HS-27A (cell line): ENCODE results near the gene SLC8A2.
"Not testable (repeated sequence)": the region's sequence is repeated elsewhere in the genome, so short reads cannot be mapped to it uniquely, and the experiment has no call there.

ENCODE experiments used
- DNase-seq: peaks from one replicate; pipeline ENCODE4 v3.0.0-alpha.2; 2012; ENCODE audit warnings: low read depth, missing footprints

Gene SLC8A2

GRCh38 chr19:47411696-47412095, 60.0 kb downstream of the SLC8A2 start:
- not testable (repeated sequence) for DNase-seq

GRCh38 chr19:47411101-47411500, 60.6 kb downstream of the SLC8A2 start:
- no peak for DNase-seq

- no peak for DNase-seq
Measured at GRCh38 chr19:47408156-47408938, 63.3 kb downstream of the SLC8A2 start.

- no peak for DNase-seq
Measured at GRCh38 chr19:47407417-47407774, 64.3 kb downstream of the SLC8A2 start.

GRCh38 chr19:47406711-47407416, 64.8 kb downstream of the SLC8A2 start:
- no peak for DNase-seq

- DNase-seq, result no peak
Measured at GRCh38 chr19:47405854-47406417, 65.8 kb downstream of the SLC8A2 start.

- DNase-seq, result no peak
Measured at GRCh38 chr19:47405197-47405550, 66.5 kb downstream of the SLC8A2 start.

GRCh38 chr19:47404334-47405196, 67.1 kb downstream of the SLC8A2 start:
- DNase-seq, result no peak

GRCh38 chr19:47402504-47402903, 69.2 kb downstream of the SLC8A2 start:
- DNase-seq, result no peak

- no peak for DNase-seq
Measured at GRCh38 chr19:47398707-47399597, 72.7 kb downstream of the SLC8A2 start.

- DNase-seq, result peak; percentile 39
Measured at GRCh38 chr19:47391510-47392223, 80.0 kb downstream of the SLC8A2 start.

- no peak for DNase-seq
Measured at GRCh38 chr19:47390533-47391488, 80.9 kb downstream of the SLC8A2 start.

GRCh38 chr19:47389150-47389556, 82.5 kb downstream of the SLC8A2 start:
- DNase-seq, result no peak

GRCh38 chr19:47388721-47389120, 83.0 kb downstream of the SLC8A2 start:
- not testable (repeated sequence) for DNase-seq

- DNase-seq, result not testable (repeated sequence)
Measured at GRCh38 chr19:47387623-47388022, 84.1 kb downstream of the SLC8A2 start.

- not testable (repeated sequence) for DNase-seq
Measured at GRCh38 chr19:47386582-47386981, 85.1 kb downstream of the SLC8A2 start.

GRCh38 chr19:47384533-47384932, 87.2 kb downstream of the SLC8A2 start:
- DNase-seq, result not testable (repeated sequence)

GRCh38 chr19:47383890-47384289, 87.8 kb downstream of the SLC8A2 start:
- DNase-seq, result not testable (repeated sequence)

- DNase-seq, result no peak
Measured at GRCh38 chr19:47381653-47382279, 89.9 kb downstream of the SLC8A2 start.
